GM21515 (cell line): Measurements from ENCODE around the gene HIVEP3.

Source experiments
- ATAC-seq: cut with Tn5 transposase; IDR thresholded peaks from one replicate; pipeline ENCODE4 v1.9.1; 2021; ENCODE audit not compliant: unreplicated experiment

HIVEP3 gene

DNA sequence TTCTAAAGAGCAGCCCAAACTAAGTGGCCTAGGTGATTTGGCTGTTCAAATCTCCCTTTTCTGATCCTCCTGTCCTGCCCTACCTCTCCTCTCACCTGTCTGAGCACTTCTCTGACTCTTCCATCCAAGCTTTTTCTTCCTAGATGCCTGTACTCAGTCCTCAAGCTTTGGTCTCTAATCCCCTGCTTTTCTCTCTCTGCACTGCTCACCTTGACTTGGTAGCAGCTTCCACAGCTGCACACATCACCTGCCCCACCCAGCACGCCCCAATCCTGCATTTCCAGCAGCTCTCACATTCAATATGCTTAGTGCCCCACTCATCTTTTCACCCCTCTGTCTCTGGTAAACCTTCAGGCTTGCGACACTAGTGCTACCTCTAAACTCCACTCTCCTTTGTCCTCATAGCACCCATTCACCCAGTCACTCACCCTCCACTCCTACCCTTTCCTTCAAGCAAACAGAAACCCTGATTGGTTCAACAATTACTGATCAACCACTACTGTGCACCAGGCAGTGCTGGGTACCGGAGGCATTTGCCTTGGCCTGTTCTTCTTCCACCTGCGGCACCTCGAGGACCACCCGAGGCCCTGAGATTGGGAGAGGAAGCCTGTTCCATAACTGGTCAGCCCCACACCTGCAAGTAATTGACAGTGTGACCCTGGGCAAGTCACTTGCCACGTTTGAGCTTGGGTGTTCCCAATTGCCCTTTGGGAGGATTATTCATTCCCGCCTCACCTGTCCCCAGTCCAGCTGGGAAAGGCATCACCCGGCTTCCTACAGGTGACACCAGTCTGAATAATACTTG lies 298.2 kb downstream of the HIVEP3 start:
- ATAC-seq: no peak

DNA sequence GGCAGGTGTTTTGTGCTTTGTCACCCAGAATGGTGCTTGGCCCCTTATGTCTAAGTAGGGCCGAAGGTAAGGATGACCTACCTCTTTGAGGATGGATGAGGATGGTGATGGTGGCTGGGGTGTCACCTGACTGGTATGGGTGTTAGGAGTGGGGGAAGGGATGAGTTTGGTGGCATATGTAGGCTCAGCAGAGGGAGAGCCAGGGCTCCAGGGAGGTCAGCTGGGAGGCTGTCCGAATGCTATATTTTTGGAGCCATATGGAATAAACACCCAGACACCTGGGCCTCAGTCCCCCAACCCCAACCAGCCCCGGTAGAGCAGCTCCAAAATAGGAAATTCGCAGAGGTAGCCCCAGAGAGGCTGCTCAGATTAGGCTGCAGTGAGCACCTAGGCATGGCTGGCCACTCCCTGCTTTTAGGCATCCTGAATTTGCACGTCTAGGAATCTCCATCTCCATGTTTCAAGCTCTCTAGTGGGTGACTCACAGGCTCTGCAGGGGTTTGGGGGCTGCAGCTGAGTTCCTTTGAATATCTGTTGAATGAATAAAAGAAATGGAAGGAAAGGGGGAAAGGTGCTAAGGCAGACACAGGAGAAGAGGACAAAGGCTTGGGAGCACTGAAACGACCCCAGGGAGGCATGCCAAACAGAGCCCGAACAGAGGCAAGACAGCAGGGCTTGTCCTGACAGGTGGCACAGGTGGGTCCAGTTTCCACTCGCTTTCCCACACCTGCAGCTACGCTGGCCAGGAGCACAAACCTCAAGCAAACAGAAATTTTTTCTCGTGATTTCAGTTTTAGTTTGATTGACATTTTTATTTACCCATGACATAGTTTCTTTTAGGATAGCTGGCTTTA lies 299.0 kb downstream of the HIVEP3 start:
- ATAC-seq: no peak

DNA sequence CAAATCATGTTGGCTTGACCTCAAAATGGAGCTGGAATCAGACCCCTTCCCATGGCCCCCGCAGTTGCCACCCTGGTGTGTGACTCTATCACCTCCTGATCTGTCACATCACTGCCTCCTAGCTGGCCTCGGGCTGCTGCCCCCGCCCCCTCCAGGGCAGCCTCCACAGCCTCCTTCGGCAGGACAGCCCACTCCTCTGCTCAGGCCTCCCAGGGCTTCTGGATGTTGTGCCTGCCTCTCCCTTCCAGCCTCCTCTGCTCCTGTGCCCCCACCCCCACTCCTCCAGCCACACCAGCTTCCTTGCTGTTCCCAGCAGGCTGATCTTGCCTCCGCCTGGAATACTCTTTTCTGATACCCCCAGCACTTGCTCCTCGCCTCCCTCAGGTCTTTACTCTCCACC lies 299.9 kb downstream of the HIVEP3 start:
- no peak for ATAC-seq

DNA sequence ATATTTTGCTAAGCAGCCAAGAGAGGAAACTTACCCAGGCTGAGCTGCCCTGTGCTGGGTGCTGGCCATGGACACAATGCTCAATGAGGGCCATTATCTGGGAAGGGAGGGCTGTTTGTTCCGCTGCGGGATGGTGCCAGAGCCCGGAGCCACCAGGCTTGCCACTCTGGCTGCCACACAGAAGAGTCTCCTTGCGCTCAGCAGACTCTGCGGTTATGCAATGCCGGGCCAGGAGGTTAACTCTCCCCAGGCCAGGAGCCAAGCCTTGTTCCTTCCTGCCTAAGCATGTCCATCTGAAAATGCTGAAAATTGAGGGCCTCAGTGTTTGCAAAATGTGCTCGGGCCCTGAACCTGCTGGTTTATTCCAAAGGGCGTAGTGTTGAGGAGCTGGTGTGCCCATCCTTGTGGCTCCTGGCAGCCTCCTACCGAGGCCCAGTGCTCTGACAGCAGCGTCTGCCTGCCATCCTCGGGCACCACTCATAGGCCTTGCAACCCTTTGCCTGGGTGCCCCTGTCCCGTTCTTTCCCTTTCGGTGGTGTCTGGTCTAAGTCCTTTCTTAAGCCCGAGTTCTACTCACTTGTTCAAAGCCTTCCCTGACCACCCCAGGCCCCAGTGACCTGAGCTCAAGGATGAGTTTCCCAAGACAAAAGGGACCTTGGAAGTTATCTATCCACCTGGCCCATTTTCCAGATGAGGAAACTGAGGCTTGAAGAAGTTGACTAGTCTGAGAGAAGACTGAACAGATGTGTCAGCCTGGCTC lies 300.5 kb downstream of the HIVEP3 start:
- no peak for ATAC-seq

DNA sequence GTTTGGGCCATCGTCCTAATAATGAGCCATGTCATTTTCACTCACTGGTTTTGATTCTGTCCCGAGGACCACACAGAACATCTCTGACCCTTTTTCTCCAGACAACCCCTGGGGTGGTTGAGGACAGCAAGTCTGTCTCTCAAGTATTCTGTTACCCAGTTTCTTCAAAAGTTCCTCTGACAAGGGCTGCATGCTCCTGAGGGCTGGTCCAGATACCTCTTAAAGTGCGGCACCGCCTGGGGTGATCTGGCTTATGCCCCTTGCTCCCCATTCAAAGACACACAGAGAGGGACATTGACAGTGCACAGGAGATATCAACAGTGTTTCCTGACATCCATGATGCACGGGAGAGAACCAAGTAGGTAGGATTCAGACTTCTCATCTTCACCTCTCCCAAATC lies 301.4 kb downstream of the HIVEP3 start:
- no peak for ATAC-seq

DNA sequence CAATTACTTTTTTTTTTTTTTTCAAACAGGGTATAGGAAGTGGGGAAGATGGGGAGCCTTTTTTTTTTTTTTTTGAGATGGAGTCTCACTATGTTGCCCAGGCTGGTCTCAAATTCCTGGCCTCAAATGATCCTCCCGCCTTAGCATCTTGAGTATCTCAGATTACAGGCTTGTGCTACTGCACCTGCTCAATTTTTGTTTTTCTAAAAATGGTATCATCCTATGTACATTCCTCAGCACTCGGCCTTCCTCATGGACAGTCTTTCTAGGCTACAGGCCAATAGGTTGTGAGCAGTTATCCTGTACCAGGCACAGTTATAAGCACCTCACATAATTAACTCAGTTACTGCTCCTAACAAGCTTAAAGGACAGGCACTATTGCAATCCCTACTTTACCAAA lies 302.2 kb downstream of the HIVEP3 start:
- no peak for ATAC-seq

DNA sequence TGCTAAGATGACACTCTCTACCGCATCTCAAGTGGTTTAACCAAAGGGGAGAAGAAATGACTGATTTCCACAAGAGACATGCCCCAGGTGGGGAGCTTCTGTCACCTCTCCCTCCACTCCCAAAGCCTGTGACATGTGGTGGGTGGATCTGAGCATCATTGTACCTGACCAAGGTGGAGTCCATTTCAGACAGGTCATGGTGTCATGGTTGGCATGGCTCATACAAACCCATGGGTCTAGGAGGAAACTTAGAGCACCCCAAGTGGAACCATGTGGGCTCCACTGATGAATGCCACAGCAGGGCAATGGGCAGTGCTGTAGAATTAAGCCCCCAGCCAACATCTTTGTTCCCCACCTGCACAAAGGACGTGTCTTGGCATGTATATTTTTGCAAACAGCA lies 302.7 kb downstream of the HIVEP3 start:
- ATAC-seq: no peak

DNA sequence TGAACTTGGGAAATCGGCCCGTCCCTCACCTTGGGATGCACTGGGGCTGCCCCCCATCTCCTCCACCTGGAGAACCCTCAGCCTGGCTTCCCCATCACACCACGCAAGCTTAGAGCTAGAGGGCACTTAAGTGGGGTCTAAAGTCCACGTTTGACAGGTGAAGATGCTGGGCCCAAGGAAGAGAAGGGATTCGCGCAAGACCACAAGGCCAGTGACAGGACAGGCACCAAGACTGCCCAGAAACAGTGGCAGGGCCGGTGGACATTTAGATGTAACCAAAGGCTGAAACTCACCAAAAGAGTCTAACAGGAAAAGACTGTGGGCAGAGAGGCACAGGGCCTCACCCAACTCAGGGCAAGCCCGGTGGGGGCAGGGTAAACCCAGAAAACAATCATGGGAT lies 303.4 kb downstream of the HIVEP3 start:
- ATAC-seq: no peak

DNA sequence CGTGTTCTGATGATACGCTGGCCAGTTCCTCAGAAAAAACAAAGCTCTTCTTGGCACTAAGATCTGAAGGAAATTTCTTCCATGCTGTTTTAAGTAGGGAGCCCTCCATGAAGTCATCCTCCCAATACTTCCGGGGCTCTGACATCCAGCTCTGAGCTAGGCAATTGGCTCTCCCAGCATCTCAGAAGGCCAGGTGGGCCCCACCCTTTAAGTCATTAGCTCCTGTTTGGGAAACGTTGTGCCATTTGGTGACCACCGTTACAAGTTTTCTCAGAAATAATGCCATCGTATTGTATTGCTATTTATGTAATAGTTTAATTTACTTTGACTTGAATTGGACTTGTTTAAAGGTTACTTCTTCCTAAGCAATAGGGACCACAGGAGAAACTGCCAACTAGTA lies 303.9 kb downstream of the HIVEP3 start:
- ATAC-seq: no peak

DNA sequence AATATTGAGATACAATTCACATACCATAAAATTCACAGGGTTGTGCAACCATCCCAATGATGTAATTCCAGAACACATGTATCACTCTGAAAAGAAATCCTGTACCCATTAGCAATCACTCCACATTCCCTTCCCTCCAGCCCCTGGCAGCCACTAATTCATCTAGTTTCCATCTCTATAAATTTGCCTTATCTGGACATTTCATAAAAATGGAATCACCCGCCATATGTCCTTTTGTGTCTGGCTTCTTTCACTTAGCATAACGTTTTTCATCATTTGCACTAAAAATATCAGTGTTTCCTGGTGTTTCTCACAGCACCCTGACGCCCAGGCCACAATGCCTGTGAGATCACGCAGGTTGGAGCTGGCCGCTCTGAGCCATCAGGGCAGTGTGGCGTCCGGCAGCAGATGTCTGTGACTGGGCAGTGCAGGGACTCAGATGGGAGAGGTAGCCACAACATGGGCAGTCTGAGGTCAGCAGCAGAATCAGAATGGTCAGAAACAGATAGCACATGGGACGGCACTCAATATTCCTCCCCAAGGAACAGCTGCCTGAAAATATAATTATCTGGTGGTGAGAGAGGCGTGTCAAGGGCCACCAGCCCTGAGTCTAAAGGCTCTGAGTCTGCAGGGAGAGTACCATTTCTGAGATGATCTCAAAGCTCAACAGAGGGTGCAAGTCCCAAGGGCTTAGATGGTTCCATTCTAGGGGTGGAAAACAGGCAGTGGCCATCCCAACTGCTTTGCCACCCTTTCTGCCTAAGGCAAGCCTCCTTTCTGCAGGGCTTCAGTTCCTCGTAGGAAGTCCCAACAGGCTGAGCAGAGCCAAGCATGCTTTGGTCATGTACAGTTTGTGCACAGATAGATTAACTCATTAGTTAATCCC lies 304.8 kb downstream of the HIVEP3 start:
- ATAC-seq: no peak

DNA sequence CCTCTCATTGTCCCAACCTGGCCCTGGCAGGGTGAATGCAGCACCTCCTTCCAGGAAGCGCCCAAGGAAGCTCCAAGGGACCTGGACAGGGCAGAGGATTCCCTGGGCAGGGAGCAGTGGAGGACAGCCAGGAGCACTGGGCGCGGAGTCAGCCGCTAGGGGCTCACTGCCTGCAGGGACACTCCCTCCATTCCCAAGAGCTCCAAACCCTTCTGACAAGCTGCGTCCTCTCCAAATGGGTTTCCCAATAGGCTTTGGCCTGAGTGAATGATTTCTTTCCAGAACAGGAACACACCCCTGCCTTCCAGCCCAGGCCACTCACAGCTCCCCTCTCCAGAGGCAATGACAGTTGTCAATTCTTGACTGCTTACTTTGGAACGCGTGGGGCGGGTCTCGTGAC lies 305.8 kb downstream of the HIVEP3 start:
- no peak for ATAC-seq

DNA sequence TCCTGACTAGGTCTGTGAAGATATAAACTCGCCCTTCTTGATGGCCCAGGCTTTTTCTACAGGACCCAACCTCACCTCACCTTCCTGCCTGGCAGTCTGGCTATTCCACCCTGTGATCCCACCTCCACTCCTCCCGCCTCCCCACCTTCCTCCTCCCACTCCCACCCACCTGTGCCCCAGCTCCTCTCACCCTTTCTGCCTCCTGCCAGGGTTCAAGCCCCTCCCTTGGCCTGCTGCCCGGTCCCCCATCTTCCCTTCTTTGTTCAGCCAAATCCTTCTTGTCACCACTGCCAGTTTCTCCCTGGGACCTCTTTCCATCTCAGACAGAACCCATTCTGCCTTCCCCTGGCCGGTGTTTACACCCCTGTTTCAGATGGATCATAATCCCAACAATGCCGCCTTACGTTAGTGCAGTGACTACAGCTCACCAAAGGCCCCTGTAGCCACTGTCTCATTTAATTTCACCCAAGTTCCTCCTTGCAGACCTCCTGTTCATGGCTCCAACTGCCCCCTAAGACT lies 306.7 kb downstream of the HIVEP3 start:
- no peak for ATAC-seq

DNA sequence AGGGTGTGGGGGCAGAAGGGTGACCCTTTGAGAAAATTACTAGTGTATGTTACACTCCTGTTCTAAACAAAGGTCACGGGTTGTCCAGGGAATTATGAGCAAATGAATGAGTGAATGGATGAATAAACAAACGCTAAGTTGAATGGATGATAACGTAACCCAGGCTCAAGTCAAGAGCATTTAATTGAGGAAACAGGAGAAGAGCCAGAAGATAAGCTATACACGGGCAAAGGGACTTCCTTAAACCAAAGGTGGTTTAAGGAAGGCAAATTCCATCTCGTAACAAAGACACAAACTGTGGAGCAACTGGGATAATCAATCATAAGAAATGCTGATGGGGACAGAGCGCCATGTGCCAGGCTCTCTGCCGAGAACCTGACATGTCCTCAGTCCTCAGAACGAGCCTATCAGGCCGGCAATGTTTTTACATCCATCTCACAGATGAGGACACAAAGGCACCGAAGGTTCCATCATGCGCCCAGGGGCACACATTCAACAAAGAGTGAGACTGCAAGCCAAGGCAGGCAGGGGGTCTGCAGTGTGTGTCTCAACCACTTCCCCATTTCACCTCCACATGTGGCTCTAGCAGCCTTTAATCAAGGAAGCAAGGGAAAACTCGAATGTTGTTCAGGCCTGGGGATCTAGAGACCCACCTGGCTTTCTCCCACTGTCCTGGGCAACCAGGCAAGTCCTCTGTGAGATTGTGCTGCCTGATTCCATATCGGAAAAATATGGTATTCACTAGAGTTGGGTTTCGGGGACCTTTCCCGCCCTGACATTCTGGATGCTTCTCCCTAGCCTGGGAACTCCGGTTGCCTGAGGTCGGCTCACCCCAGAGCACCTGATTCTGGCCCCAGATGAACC lies 307.4 kb downstream of the HIVEP3 start:
- no peak for ATAC-seq

DNA sequence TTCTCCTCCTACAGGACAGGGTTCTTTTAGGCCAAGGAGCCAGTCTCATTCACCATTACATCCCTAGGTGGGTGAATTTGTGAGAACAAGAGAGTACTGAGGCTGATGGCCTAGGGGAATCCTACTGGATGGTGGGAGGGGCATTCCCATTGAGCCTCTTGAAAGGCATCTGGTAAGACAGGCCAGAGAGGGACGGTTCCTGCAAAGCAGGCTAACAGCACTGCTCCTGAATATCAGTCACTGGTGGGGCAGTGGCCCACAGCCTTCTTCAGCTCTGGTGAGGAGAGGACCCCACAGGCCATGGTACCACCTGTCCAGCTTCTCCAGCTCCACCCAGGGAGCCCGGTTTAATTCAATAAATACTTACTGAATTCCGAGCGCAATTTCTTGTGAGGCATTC lies 308.4 kb downstream of the HIVEP3 start:
- ATAC-seq: no peak

DNA sequence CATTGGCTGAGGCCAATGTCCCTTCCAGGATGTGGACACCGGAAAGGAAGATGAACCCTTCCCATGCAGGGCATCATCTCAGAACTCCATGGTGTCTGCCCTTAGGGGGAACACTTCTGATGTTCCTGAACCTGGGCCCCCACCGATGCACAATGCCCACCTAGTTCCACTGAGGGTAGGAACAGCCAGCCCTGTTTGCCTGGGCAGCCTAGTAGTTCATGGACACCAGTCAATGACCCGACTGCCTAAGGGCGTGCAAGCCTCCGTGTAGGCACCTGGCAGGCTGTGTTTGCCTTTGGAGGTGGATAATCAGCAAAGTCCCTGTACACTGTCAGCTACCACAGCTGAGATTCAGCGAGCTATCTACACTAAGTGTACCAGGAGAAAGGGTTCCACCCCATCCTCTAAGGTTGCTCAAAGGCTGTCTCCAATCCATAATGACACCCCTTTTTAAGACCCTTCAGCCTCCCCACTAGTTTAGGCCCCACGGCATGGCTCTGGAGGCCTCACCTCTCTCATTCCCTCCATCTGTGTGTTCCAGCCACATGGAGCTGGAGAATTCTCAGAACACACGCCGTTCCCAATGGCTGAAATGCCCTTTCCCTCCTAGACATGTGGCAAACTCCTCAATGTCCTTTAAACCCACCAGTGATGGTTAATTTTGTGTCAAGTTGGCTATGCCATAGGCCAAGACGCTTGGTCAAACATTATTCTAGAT lies 309.4 kb downstream of the HIVEP3 start:
- ATAC-seq: no peak

DNA sequence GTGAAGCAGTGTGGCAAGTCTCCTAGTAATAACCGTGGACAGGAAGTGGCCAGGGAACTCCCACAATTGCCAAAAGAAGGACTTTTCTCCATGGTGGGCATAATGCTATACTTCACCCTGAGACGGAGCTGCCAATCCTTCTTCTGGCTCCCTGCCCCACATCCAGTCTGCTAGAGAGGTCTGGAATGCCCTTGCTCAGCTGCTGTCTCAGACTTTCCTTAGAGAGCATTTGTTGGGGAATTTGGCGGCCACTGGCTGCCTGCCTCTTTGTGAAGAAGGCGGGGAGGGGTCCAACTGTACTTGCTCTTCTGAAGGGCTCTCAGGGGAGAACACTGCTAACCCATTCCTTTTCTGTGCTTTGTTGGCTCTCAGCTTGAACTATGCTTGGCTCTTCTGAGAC lies 310.5 kb downstream of the HIVEP3 start:
- no peak for ATAC-seq

DNA sequence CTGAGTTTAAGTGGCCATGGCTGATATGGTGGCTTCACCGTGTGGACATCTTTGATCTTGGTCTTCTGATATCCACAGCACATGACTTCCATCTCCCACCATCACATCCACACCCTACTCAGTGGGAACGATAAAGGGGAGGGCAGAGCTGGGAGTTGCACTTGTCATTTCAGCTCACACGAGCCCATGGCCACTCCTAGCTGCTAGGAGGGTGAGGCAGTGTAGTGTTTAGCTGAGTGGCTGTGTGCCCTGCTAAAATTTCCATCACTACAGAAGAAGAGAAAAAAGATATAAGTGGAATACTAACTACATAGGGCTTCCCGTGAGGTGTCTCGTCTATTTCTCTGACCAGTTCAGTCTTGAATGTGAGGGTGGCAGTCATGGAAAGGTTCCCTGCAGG lies 310.9 kb downstream of the HIVEP3 start:
- no peak for ATAC-seq

DNA sequence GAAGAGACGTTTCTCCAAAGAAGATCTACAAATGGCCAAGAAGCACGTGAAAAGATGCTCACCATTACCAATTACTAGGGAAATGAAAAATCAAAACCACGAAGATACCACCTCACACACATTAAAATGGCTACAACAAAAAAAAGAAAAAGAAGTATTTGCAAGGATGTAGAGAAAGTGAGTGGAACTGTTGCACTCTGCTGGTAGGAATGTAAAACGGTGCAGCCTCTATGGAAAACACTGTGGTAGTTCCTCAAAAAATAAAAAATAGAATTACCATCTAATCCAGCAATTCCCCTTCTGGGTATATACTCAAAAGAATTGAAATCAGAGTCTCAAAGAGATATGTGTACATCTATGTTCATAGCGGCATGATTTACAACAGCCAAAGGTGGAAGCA lies 318.8 kb downstream of the HIVEP3 start:
- ATAC-seq: no peak

DNA sequence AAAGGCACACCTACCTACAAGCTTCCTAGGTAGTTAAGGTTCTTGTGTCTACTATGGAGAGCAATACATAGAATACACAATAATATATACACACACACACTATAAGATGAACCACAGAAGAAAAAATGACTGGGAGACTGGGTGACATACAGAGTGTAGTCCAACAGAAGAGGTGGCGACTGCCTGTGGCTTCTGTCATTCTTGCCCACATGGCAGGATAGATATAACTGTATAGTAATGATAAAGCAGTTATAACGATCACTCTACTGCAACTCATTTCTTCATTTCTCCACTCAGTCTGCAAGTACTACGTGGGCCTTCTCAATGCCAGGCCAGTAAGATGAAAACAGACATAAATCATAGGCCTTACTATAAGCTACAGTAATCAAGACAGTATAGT lies 320.4 kb downstream of the HIVEP3 start:
- no peak for ATAC-seq
